Activated gamma-delta T cell treated with Interleukin-2 at 50 U/mL for 16 hours (primary cell): Measurements from ENCODE around the gene ZNF280C.
A peak's percentile ranks its signal among the peaks of the same experiment; 100 is the strongest.

Experiments used
- DNase-seq: peaks from one replicate; pipeline ENCODE4 v3.0.0-alpha.2; 2020

Gene ZNF280C

GRCh38 chrX:130174045-130174704, 94.5 kb downstream of the ZNF280C start:
- DNase-seq: no peak

DNA sequence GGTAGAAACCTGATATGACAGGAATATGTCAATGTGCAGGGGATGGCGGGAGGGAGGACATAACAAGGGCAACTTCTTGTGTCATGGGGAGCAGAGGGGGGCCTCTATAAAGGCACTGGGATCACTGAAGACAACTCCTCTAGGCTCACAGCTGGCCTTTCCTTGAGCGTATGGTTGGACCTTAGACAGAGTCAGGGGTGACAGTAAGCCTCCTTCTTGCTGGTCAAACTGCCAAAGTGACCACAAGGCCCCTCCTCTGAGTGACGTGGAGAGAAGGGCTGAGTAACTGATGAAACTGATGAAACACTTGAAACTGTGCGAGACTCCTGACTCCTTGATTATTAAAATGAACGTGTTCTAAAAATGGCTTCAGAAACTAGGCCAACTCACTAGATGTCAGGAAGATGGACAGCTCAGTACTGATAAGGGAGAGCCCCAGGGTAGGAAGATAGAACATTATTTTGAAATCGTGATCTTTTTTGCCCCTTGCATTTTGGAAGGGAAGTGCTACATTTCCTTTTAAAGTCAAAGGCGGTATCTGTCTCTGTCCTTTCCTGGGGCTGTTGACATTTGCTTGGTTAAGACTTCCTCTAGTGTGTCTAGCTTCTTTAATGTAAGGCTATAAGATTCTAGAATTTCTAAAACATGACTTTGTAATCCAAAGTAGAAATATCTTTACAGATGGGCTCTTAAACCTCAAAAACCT, 95.4 kb downstream of the ZNF280C start:
- no peak for DNase-seq

DNA sequence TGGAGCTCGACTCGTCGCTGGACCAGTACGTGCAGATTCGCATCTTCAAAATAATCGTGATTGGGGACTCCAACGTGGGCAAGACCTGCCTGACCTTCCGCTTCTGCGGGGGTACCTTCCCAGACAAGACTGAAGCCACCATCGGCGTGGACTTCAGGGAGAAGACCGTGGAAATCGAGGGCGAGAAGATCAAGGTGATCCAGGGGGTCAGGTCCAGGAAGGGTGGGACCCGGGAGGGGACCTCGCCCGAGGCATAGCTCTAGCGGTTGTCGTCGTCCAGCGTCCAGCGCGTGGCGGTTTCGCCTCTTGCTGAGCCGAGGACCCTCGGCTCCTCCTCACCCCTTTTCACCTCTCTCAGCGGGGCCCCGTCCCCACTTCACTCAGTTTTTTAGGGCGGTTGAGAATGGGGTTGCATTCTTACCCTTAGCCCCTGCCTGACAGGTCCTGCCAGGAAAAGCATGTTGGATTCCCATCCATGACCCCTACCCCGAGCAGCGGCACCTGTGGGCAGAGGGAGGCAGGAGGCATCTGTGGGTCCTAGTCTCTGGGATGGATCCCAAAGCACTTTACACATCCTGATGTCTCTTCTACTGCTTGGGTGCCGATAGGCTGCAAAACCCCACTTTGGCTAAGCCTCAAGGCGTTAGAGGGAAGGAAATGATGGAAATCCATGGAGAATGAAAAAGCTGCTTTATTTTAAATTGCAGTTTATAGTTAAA, 96.4 kb downstream of the ZNF280C start:
- DNase-seq: no peak

- peak; percentile 23 for DNase-seq
These were observed 97.1 kb downstream of the ZNF280C start, which contains the start of gene RAB33A for GRCh38 chrX:130171446-130172126. Gene RAB33A (plus strand): TSS chrX:130171962. CDS start chrX:130172063, 101 bp downstream.

DNA sequence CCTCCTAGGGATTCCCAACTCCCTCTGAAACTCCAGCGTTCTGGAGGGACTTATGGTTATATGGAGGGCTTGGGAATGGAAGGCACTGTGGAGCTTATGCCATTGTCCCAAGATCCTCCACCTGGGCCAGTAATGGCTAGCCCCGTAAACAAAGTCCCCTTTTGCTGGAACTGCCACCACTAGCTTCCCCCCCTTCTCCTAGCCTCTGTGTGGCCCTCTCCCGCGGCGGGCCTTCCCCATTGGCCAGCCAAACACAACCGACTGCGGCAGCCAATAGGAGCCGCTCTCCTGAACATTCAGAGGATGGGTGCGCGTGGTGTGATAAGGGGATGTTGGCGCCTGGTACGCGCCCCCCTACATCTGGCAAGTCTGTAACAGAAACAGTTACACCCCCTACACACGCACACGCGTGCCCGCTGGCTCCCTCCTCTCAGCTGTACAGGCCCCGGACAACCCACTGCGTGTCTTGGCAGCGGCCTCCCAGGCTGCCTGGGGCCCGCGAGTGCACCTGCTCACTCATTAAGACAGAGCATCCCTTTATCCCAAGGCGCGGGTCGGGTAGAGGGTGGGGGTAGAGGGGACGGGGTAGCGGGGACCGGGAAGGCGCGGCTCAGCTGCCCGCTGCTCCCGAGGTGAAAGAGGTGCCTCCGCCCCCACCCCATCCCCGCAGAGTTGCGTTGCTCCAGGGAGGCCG, 97.8 kb downstream of the ZNF280C start:
- DNase-seq: peak; percentile 55

DNA sequence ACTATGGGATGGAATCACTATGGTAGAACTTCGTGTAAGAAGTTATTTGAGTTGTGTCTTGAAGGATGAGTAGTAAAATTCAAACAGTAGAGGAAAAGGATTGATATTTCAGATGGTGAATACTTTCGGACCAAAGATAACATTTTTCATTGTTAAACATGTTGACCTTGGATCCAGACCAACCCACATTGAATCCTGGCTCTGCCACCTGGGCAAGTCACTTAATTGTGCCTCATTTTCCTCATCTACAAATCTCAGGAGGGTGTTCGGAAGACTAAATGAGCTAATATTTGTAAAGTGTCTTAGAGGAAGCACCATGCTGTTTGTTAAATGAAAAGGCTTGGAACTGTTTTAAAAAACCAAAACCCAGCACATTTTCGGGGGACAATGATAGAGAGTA, 101.7 kb downstream of the ZNF280C start:
- DNase-seq: no peak

DNA sequence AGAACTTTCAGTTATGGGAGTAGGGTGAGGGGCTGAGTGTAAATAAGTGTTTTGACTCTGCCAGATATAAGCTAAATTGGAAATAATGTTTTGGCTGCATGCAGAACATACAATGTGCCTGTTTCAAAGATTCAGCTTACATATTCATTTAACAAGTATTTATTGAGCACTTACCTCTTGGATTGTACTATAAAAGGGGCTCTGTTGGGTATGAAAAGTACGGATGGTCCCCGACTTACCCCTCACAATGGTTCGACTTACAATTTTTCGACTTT, 102.3 kb downstream of the ZNF280C start:
- DNase-seq: no peak

DNA sequence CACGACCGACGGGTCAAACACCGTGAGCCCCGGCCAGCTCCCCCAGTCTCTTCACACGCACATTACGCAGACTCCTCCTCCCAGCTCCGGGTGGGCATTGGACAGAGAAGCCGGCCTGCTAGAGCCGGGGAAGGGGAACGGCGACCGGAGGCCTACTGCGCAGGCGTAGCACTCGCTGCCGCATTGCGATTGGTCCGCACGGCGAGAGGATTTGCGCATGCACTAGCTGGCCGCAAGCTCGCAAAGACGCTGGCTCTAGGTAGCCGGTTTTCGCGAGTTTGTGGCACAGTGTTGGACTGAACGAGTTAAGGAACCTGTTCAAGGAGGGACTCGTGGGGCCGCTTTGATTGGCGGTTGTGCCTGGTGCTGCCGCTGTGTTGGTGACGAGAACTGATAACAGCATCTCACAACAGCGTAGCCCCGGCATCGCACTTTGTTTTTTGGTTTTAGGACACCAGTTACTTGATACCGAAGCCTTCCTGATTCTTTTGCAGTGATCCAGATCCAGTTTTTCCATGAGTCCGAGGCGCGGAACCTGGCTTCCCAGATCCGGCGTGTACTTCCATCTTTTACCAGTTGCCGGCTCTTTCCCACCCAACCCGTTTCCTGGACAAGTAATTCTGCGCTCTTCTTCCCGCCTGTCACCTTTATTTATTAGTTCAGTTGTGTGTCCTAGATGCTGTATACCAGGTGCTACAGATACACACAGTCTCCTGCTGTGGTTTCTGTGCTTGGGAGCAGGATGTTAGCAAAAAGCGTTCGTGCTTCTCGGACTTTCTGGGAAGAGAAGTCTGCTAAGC, 102.8 kb downstream of the ZNF280C start, which contains the start of gene AIFM1:
Gene AIFM1 (minus strand): TSS at position 139 of the 800 bp plus-strand sequence. CDS start 185 bp downstream, outside the sequence.
- DNase-seq: peak; percentile 82

DNA sequence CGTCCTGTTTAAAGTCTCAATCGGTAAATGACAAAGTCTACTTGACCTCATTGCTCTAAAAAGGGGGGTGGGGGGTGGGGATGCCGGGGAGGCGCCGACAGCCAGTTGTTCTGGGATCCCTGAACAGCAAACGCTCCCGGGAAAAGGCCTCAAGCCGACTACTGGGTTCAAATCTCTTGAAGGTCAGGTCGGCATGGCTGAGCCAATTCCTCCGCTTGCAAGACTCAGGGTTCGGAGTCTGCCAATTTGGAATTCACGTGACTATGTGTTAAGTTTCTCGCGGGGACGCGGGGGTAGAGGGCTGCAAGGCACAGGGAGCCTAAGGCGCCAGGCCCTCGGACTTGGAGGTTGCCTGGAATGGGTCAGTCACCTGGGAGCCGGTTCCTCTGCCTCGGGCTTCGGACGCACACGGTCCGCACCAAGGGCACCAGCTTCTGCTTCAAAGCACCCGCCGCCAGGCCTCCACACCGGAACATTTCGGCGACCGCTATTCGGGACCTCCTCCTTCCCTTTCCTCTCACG, 103.5 kb downstream of the ZNF280C start:
- no peak for DNase-seq

DNA sequence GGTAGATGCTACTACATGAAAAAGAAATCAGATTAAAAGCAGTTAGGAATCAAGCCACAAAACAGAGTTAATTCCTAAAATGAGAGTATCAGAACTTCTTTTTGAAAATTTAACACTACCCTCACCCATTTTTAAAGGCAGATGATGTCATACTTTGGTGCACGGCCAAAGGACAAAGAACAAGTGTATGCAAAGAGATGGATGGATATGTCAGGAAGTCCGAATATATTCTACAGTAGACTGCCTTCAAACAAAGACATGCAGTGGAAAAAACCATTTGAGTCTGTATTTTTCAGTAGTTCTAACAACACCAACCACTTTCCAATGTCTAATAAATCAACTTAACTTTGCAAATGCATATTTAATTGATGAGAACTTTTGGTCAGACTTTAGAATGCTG, 105.3 kb downstream of the ZNF280C start:
- DNase-seq: no peak

GRCh38 chrX:130162094-130162735, 106.5 kb downstream of the ZNF280C start:
- no peak for DNase-seq

- DNase-seq: no peak
These were observed 108.9 kb downstream of the ZNF280C start for GRCh38 chrX:130159776-130160175.

- DNase-seq: no peak
These were observed 110.4 kb downstream of the ZNF280C start for GRCh38 chrX:130158311-130158710.

DNA sequence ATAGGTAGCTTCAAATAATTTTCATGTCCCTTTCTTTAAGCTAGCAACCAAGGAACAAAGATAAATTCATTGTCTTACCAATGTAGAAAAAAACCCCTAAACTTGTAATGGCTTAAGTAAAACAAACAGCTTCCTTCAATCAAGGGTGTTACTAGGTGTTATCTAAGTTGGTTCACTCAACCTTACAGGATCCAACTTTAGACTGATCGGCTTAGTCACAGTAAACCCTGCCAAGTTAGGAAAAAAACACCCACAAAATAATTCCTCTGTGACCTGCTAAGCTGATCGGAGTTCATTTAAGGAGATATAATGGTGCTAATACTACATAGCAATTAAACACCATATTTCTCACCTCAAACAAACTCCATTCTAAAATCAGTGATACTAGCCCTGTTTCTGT, 113.1 kb downstream of the ZNF280C start:
- no peak for DNase-seq
